Natural killer cell treated with Interleukin-12 subunit alpha and Interleukin-12 subunit beta and Interleukin-15 and Interleukin-18, amount 100 ng/mL, for 72 hours (primary cell): ENCODE data around the gene MBP. TPM values are rescaled to one million over a fixed set of nuclear protein-coding genes. Genes with fewer than 3 reads are reported as not detected.
A peak's percentile ranks its signal among the peaks of the same experiment; 100 is the strongest.

ENCODE experiments used
- ATAC-seq, 2 donors: fragments of 150-1000 bp; cut with Tn5 transposase in 1 of 2; sonication (Bioruptor Pico), chemical (Tn5 transposase) in 1 of 2; 2 replicates each; pipeline ENCODE4 v1.10.0; 2021
- DNase-seq: peaks from one replicate; pipeline ENCODE4 v3.0.0; 2022; ENCODE audit warnings: low spot score
- H3K27ac Mint-ChIP-seq, 2 donors: 1 replicate in 1 of 2; 2 replicates in 1 of 2; pipeline ENCODE4 v1.8.0; 2022; ENCODE audit warnings: mixed read lengths in 2 of 2, mild to moderate bottlenecking in 1 of 2, moderate library complexity in 1 of 2
- H3K27me3 Mint-ChIP-seq, 2 donors: 1 replicate in 1 of 2; 2 replicates in 1 of 2; pipeline ENCODE4 v1.8.0; 2022; ENCODE audit warnings: mixed read lengths in 2 of 2
- H3K36me3 Mint-ChIP-seq: one replicate; pipeline ENCODE4 v1.8.0; 2022; ENCODE audit warnings: mixed read lengths
- H3K4me1 Mint-ChIP-seq, 2 donors: 1 replicate in 1 of 2; 2 replicates in 1 of 2; pipeline ENCODE4 v1.8.0; 2022; ENCODE audit warnings: low read depth in 2 of 2, mixed read lengths in 2 of 2, mild to moderate bottlenecking in 1 of 2
- H3K4me3 Mint-ChIP-seq: one replicate; pipeline ENCODE4 v1.8.0; 2022; ENCODE audit warnings: mixed read lengths
- H3K9me3 Mint-ChIP-seq: 2 replicates; pipeline ENCODE4 v1.8.0; 2022; ENCODE audit warnings: mixed read lengths
- total RNA-seq, 2 donors: library from RNA; stranded (reverse); gene quantifications; one replicate each; pipeline ENCODE4 v1.2.3, GENCODE V29; 2022

Gene MBP
- total RNA-seq = 10 to 100 TPM; 62.5 to 77.6 TPM

DNA sequence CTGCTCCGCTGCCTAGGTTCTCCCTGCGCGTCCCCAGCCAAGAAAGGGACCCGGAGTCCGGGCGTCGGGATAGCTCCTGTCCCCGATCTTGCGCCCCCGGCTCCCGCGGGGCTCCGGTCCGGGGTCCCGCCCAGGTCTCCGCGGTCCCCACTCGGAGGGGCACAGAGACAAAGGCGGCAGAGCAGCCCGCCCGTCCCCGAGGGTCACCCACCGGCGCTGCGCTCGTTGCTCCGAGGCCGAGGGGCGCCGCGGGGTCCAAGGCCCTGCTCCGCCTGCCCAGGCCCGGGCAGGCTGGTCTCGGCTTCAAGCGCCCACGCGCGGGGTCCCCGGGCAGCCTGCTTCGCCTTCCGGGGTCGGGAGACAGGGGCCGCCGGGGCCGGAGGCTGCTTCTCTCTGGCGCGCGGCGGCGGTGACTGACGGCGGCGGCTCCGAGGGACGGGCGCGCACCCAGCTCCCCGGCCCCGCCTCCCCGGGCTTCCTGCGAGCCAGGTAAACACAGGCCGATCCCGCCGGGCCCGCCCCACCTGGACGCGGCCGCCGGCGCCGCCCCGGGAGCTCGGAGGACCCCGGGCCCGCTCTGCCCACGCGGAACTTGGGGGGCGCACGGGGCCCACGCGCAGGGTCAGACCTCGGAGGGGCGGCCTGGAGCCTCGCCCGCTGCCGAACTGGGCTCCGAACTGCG, at the start of gene MBP:
TSS of gene MBP (minus strand) at position 415 of the 682 bp plus-strand sequence. CDS start 27,522 bp downstream, outside the sequence.
- peaks cover 66% of the 10 kb centered on the region in 2 donors for H3K4me1 Mint-ChIP-seq

GRCh38 chr18:77181950-77182707, 49.5 kb upstream of the MBP start:
- no peak for DNase-seq
- Mint-ChIP-seq H3K36me3 (no peaks in the 10 kb centered on the region), H3K9me3 (no peaks in the 10 kb centered on the region), H3K27me3 (peaks cover 0 to 2% of the 10 kb centered on the region in 2 donors), H3K4me3 (no peak overlapping the region), H3K4me1 (peaks cover 0 to 5% of the 10 kb centered on the region in 2 donors), H3K27ac (no peak overlapping the region)
- ATAC-seq = no peak

More for the DNA sequence above, at the start of gene MBP:
- Mint-ChIP-seq H3K27ac (peak within 1 kb of the TSS; percentile 91 to 92), H3K4me3 (peak within 1 kb of the TSS; percentile 88), H3K27me3 (no peaks in the 10 kb centered on the region), H3K36me3 (peaks cover 10% of the 10 kb centered on the region), H3K9me3 (no peaks in the 10 kb centered on the region)
- peak; percentile 60 to 64 for ATAC-seq
- DNase-seq = peak; percentile 79

DNA sequence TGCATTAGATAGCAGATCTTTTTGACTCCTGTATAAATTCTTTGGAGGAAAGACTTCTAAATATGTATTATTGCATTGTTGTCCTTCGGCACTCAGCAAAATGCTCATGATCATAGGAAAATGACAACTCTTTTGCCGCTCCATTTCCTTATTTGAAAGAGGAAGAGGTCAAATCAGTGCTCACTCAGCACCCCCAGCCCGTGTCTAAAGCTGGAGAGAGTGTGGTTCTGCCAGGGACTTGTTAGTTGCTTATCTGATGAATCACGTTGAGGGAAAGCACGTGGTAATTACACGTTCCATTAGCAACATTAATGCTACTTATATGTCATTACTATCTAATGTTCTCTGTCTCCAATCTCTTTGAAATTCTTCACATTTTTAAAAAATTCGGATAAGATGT, 46.0 kb upstream of the MBP start:
- Mint-ChIP-seq H3K36me3 (no peaks in the 10 kb centered on the region), H3K9me3 (no peaks in the 10 kb centered on the region), H3K27me3 (peaks cover 0 to under 1% of the 10 kb centered on the region in 2 donors), H3K27ac (no peak overlapping the region), H3K4me3 (no peak overlapping the region), H3K4me1 (peaks cover 0 to 5% of the 10 kb centered on the region in 2 donors)
- DNase-seq = no peak
- ATAC-seq = no peak

DNA sequence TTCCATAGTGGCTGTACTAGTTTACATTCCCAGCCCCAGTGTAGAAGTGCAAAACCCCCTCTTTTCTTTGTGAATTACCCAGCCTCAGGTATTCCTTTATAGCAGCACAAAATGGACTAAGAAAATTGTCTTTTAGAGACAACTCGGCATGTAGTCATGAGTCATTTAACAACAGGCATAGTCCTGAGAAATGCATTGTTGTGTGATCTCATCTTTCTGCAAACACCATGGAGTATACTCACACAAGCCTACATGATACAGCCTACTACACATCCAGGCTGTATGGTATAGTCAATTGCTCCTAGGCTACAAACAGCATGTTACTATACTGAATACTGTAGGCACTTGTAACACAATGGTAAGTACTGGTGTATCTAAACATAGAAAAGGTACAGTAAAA, 44.4 kb upstream of the MBP start:
- no peak overlapping the region for H3K27ac Mint-ChIP-seq
- H3K4me1 Mint-ChIP-seq = peaks cover 0 to 5% of the 10 kb centered on the region in 2 donors

GRCh38 chr18:77173275-77174030, 40.9 kb upstream of the MBP start:
- no peaks in the 10 kb centered on the region for H3K36me3 Mint-ChIP-seq
- no peaks in the 10 kb centered on the region for H3K27me3 Mint-ChIP-seq
- DNase-seq (no peak), ATAC-seq (no peak)
- no peak overlapping the region for H3K4me3 Mint-ChIP-seq
- no peak overlapping the region for H3K27ac Mint-ChIP-seq
- H3K9me3 Mint-ChIP-seq = no peaks in the 10 kb centered on the region
- H3K4me1 Mint-ChIP-seq = peaks cover 0 to 2% of the 10 kb centered on the region in 2 donors

More for the DNA sequence above, 44.4 kb upstream of the MBP start:
- Mint-ChIP-seq H3K27me3 (no peaks in the 10 kb centered on the region), H3K9me3 (no peaks in the 10 kb centered on the region), H3K36me3 (no peaks in the 10 kb centered on the region), H3K4me3 (no peak overlapping the region)
- ATAC-seq (no peak), DNase-seq (no peak)

GRCh38 chr18:77170890-77171410, 38.4 kb upstream of the MBP start:
- H3K9me3 Mint-ChIP-seq = no peaks in the 10 kb centered on the region
- ATAC-seq (no peak), DNase-seq (no peak)
- H3K27me3 Mint-ChIP-seq = no peaks in the 10 kb centered on the region
- H3K4me3 Mint-ChIP-seq = no peak overlapping the region
- H3K27ac Mint-ChIP-seq = no peak overlapping the region
- H3K4me1 Mint-ChIP-seq = no peaks in the 10 kb centered on the region
- no peaks in the 10 kb centered on the region for H3K36me3 Mint-ChIP-seq

DNA sequence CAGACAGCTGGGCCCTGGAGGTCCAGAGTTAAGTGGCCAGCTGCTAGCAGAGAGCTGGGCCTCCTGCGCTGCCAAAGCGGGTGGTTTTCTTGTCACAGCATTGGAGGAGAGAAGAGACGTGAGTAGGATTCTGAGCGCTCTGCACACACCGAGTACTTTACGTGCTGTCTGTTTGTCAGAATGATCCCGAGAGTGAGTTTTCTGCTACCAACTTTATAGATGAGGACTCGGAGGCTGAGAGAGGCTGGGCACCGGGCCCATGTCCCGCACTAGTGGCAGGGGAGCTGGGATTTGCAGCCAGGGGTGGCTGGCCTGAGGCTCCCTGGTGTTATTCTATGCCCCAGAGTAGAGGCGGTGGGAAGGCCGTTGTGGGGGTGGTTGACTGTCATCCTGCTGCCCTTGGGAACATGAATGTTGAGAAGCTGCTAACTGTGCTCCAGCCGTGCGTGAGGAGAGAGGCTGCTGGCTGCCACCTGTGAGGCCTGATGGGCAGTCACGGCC, 36.3 kb upstream of the MBP start:
- DNase-seq (no peak), ATAC-seq (no peak)
- Mint-ChIP-seq H3K27me3 (peaks cover 0 to 3% of the 10 kb centered on the region in 2 donors), H3K36me3 (no peaks in the 10 kb centered on the region), H3K9me3 (no peaks in the 10 kb centered on the region), H3K4me3 (no peak overlapping the region), H3K27ac (no peak overlapping the region), H3K4me1 (peaks cover 5 to 10% of the 10 kb centered on the region in 2 donors)

GRCh38 chr18:77167251-77167650, 34.7 kb upstream of the MBP start:
- Mint-ChIP-seq H3K9me3 (no peaks in the 10 kb centered on the region), H3K4me1 (peaks cover 5 to 10% of the 10 kb centered on the region in 2 donors), H3K36me3 (no peaks in the 10 kb centered on the region), H3K27me3 (peaks cover 0 to 3% of the 10 kb centered on the region in 2 donors), H3K4me3 (no peak overlapping the region), H3K27ac (no peak overlapping the region)
- no peak for DNase-seq
- no peak for ATAC-seq

DNA sequence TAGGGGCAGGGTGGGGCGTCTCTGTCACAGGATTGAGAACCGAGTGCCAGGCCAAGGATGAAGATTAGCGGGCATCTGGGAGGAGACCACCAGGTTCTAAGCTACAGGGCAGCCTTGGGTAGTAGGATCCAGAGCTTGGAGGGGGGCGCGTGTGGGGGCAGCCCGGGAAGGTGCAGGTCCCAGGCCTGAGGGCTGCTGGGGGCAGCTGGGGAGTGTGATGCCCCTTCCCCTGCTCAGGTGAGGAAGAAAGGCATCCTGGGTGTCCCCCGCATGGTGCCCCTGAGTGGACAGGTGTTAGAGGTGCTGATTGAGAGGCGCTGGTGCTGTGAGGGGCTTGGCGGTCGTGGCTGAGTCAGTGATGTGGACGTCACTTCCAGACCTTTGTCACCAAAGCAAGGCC, 33.9 kb upstream of the MBP start:
- Mint-ChIP-seq H3K27me3 (peaks cover 0 to 3% of the 10 kb centered on the region in 2 donors), H3K27ac (peak overlapping the region; percentile 27 to 75), H3K4me1 (peaks cover 5 to 13% of the 10 kb centered on the region in 2 donors), H3K36me3 (no peaks in the 10 kb centered on the region), H3K4me3 (no peak overlapping the region), H3K9me3 (no peaks in the 10 kb centered on the region)
- ATAC-seq (peak in 1 of 2 donors; percentile 18), DNase-seq (no peak)

- Mint-ChIP-seq H3K27me3 (peaks cover 0 to 3% of the 10 kb centered on the region in 2 donors), H3K4me1 (peaks cover 8 to 16% of the 10 kb centered on the region in 2 donors), H3K4me3 (no peak overlapping the region), H3K27ac (peak overlapping the region; percentile 27 to 75), H3K36me3 (no peaks in the 10 kb centered on the region), H3K9me3 (no peaks in the 10 kb centered on the region)
- no peak for ATAC-seq
- no peak for DNase-seq
Observed at GRCh38 chr18:77165503-77166188, 33.1 kb upstream of the MBP start.

- Mint-ChIP-seq H3K27ac (peak overlapping the region; percentile 27 to 75), H3K27me3 (peaks cover 0 to 3% of the 10 kb centered on the region in 2 donors), H3K4me3 (no peak overlapping the region), H3K36me3 (no peaks in the 10 kb centered on the region), H3K4me1 (peaks cover 15 to 23% of the 10 kb centered on the region in 2 donors), H3K9me3 (no peaks in the 10 kb centered on the region)
- no peak for DNase-seq
- no peak for ATAC-seq
Observed at GRCh38 chr18:77164763-77165485, 32.3 kb upstream of the MBP start.

- ATAC-seq (no peak), DNase-seq (no peak)
- no peak overlapping the region for H3K27ac Mint-ChIP-seq
- no peaks in the 10 kb centered on the region for H3K36me3 Mint-ChIP-seq
- no peak overlapping the region for H3K4me3 Mint-ChIP-seq
- no peaks in the 10 kb centered on the region for H3K9me3 Mint-ChIP-seq
- peaks cover 0 to 3% of the 10 kb centered on the region in 2 donors for H3K27me3 Mint-ChIP-seq
- H3K4me1 Mint-ChIP-seq = peaks cover 16 to 23% of the 10 kb centered on the region in 2 donors
Observed at GRCh38 chr18:77164026-77164425, 31.4 kb upstream of the MBP start.
